Measurements from ENCODE around the gene WFDC1. TPM values are rescaled to one million over a fixed set of nuclear protein-coding genes. Genes with fewer than 3 reads are reported as not detected.

The WFDC1 gene
- total and polyA plus RNA-seq, 10 of the 15 experiments (the other 5 are each of a cell fraction or from before 2014, with no cell fraction given) = not detected

GRCh38 chr16:84351630-84352029, 57.0 kb downstream of the WFDC1 start:
- Histone ChIP-seq H3K4me2 (ENCODE audit: control insufficient read depth, insufficient read depth) (no peak overlapping the region), H3K27ac (ENCODE audit: control insufficient read depth, insufficient read depth) (no peak overlapping the region), H4K20me1 (ENCODE audit: control insufficient read depth, insufficient read depth) (no peaks in the 10 kb centered on the region), H3K9me3 (replicated peaks; ENCODE audit: control insufficient read depth, insufficient read depth, low read length) (no peaks in the 10 kb centered on the region), H3K36me3 (ENCODE audit: control insufficient read depth in 2 of 2, insufficient read depth in 2 of 2, low read length in 1 of 2) (no peaks in the 10 kb centered on the region), H3K27me3 (replicated peaks in 1 of 2; ENCODE audit: control insufficient read depth in 2 of 2, insufficient read depth in 2 of 2, low read length in 1 of 2) (no peaks in the 10 kb centered on the region), H3K79me2 (ENCODE audit: control insufficient read depth, insufficient read depth, low read length) (no peaks in the 10 kb centered on the region), H3K9ac (ENCODE audit: control insufficient read depth, insufficient read depth, low read length) (no peak overlapping the region), H3K4me3 (no peak overlapping the region), H2AFZ (ENCODE audit: control insufficient read depth, low read depth, low read length) (no peak overlapping the region), H3K4me1 (ENCODE audit: control insufficient read depth, insufficient read depth, low read length) (no peaks in the 10 kb centered on the region)
- BruUV-seq (replicated peaks) = no TSS peak
- intact Hi-C loops (cut with micrococcal nuclease; ENCODE audit: unreplicated experiment) = no loop called here
- ChIA-PET POLR2A (no interaction called here), CTCF (no interaction called here), SMC1A (ENCODE audit: uncharacterized antibody, unreplicated experiment) (no interaction called here), RAD21 (ENCODE audit: unreplicated experiment) (no interaction called here)
- TF ChIP-seq NFXL1 (IDR thresholded peaks at IDR 0.05; ENCODE audit: borderline replicate concordance) = no peak
- TF ChIP-seq RFX5 (IDR thresholded peaks at IDR 0.05; ENCODE audit: low read depth, low read length) = no peak
- TF ChIP-seq TCF3 (IDR thresholded peaks at IDR 0.05; ENCODE audit: borderline replicate concordance, insufficient read depth, low read depth, low read length) = no peak
- TF ChIP-seq NR2F1 (conservative IDR thresholded peaks at IDR 0.05) = no peak
- TF ChIP-seq ZNF217 (IDR thresholded peaks at IDR 0.05) = no peak
- TF ChIP-seq SP1 (IDR thresholded peaks at IDR 0.05; ENCODE audit: low read depth, low read length) = no peak
- TF ChIP-seq POU2F2 (IDR thresholded peaks at IDR 0.05; ENCODE audit: borderline replicate concordance, low read depth, low read length) = no peak
- no peak for TF ChIP-seq BCL3 (IDR thresholded peaks at IDR 0.05; ENCODE audit: borderline replicate concordance, insufficient read depth, low read depth, low read length, poor library complexity, severe bottlenecking)
- TF ChIP-seq SUZ12 (IDR thresholded peaks at IDR 0.05; ENCODE audit: unreplicated experiment) = no peak
- TF ChIP-seq IKZF1 (conservative IDR thresholded peaks at IDR 0.05) = no peak
- TF ChIP-seq, protein P1, sequence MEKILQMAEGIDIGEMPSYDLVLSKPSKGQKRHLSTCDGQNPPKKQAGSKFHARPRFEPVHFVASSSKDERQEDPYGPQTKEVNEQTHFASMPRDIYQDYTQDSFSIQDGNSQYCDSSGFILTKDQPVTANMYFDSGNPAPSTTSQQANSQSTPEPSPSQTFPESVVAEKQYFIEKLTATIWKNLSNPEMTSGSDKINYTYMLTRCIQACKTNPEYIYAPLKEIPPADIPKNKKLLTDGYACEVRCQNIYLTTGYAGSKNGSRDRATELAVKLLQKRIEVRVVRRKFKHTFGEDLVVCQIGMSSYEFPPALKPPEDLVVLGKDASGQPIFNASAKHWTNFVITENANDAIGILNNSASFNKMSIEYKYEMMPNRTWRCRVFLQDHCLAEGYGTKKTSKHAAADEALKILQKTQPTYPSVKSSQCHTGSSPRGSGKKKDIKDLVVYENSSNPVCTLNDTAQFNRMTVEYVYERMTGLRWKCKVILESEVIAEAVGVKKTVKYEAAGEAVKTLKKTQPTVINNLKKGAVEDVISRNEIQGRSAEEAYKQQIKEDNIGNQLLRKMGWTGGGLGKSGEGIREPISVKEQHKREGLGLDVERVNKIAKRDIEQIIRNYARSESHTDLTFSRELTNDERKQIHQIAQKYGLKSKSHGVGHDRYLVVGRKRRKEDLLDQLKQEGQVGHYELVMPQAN (conservative IDR thresholded peaks at IDR 0.05) = no peak
- TF ChIP-seq NR2C1 (IDR thresholded peaks at IDR 0.05) = no peak
- no peak for TF ChIP-seq CBX5 (IDR thresholded peaks at IDR 0.05; ENCODE audit: low read depth)
- no peak for TF ChIP-seq HSF1 (IDR thresholded peaks at IDR 0.05; ENCODE audit: low read depth, low read length)
- no peak for TF ChIP-seq RCOR1 (conservative IDR thresholded peaks at IDR 0.05; ENCODE audit: low read depth, low read length)
- no peak for TF ChIP-seq FOXK2 (IDR thresholded peaks at IDR 0.05)
- no peak for TF ChIP-seq MTA3 (IDR thresholded peaks at IDR 0.05; ENCODE audit: borderline replicate concordance, low read length)
- no peak for TF ChIP-seq KDM1A (IDR thresholded peaks at IDR 0.05; ENCODE audit: borderline replicate concordance)
- no peak for TF ChIP-seq PKNOX1 (IDR thresholded peaks at IDR 0.05)
- ATAC-seq (no peak), FAIRE-seq (no peak), DNase-seq (ENCODE audit: low read depth, low spot score) (no peak)
- 48% methylated on average over 8 of the region's 8 CpGs for WGBS (ENCODE audit: insufficient coverage, insufficient replicate concordance, low lambda C conversion rate, missing lambda C conversion rate)
- in situ Hi-C loops (cut with MboI) = no loop called here
